Activated T-cell treated with anti-CD3 and anti-CD28 coated beads, Interleukin-2, amount 50 U/mL, for 1 hour (primary cell): ENCODE results near the gene NOS1.

ENCODE experiments used
- DNase-seq: peaks from one replicate; pipeline ENCODE4 v3.0.0-alpha.2; 2020

Gene NOS1

GRCh38 chr12:117363056-117363662 is 1.7 kb upstream of the NOS1 start:
- DNase-seq: no peak

- DNase-seq: no peak
Observed at GRCh38 chr12:117362391-117362790, 965 bp upstream of the NOS1 start.

- DNase-seq: no peak
Observed at GRCh38 chr12:117361905-117362304, 479 bp upstream of the NOS1 start.

- no peak for DNase-seq
Observed at GRCh38 chr12:117360551-117361346, 677 bp downstream of the NOS1 start.

- no peak for DNase-seq
Observed at GRCh38 chr12:117360222-117360550, 1.2 kb downstream of the NOS1 start.

- DNase-seq: no peak
Observed at GRCh38 chr12:117359029-117359845, 2.2 kb downstream of the NOS1 start.

- DNase-seq: no peak
Observed at GRCh38 chr12:117356048-117356447, 5.4 kb downstream of the NOS1 start.

GRCh38 chr12:117352883-117353282 is 8.5 kb downstream of the NOS1 start:
- no peak for DNase-seq

GRCh38 chr12:117352206-117352605 is 9.2 kb downstream of the NOS1 start:
- no peak for DNase-seq

GRCh38 chr12:117350140-117350539 is 11.3 kb downstream of the NOS1 start:
- DNase-seq: no peak

- no peak for DNase-seq
Observed at GRCh38 chr12:117347588-117347987, 13.8 kb downstream of the NOS1 start.

- DNase-seq: no peak
Observed at GRCh38 chr12:117344716-117345115, 16.7 kb downstream of the NOS1 start.

- no peak for DNase-seq
Observed at GRCh38 chr12:117343849-117344248, 17.6 kb downstream of the NOS1 start.

- DNase-seq: no peak
Observed at GRCh38 chr12:117343296-117343695, 18.1 kb downstream of the NOS1 start.

- DNase-seq: no peak
Observed at GRCh38 chr12:117342682-117343081, 18.7 kb downstream of the NOS1 start.

- DNase-seq: no peak
Observed at GRCh38 chr12:117342247-117342646, 19.2 kb downstream of the NOS1 start.

- no peak for DNase-seq
Observed at GRCh38 chr12:117339104-117339503, 22.3 kb downstream of the NOS1 start.

GRCh38 chr12:117334855-117335587 is 26.4 kb downstream of the NOS1 start:
- no peak for DNase-seq

GRCh38 chr12:117334051-117334450 is 27.4 kb downstream of the NOS1 start:
- no peak for DNase-seq

GRCh38 chr12:117333331-117333881 is 28.0 kb downstream of the NOS1 start:
- DNase-seq: no peak

- DNase-seq: no peak
Observed at GRCh38 chr12:117331691-117332090, 29.7 kb downstream of the NOS1 start.

- no peak for DNase-seq
Observed at GRCh38 chr12:117330441-117331113, 30.8 kb downstream of the NOS1 start.
